Left ventricle myocardium inferior (tissue), 1 donor: Measurements from ENCODE around the gene CCDC158. TPM values are rescaled to one million over a fixed set of nuclear protein-coding genes. Genes with fewer than 3 reads are reported as not detected.
A peak's percentile ranks its signal among the peaks of the same experiment; 100 is the strongest.

Source experiments
- DNase-seq: peaks from one replicate; pipeline ENCODE4 v3.0.0-alpha.2; 2020
- H3K27ac ChIP-seq: fragments of 200-600 bp; replicated peaks from 2 replicates; pipeline ENCODE4 v1.8.0; 2021
- H3K27me3 ChIP-seq: fragments of 200-600 bp; 2 replicates; pipeline ENCODE4 v1.8.0; 2021; ENCODE audit warnings: low read depth
- H3K36me3 ChIP-seq: fragments of 200-600 bp; 2 replicates; pipeline ENCODE4 v1.8.0; 2021
- H3K4me1 ChIP-seq: fragments of 200-600 bp; 2 replicates; pipeline ENCODE4 v1.8.0; 2021
- H3K4me3 ChIP-seq: fragments of 200-600 bp; 2 replicates; pipeline ENCODE4 v1.8.0; 2021; ENCODE audit warnings: mild to moderate bottlenecking, moderate library complexity
- H3K9me3 ChIP-seq: fragments of 200-600 bp; replicated peaks from 2 replicates; pipeline ENCODE4 v1.8.0; 2021
- intact Hi-C: fragments of 100-400 bp; cut with micrococcal nuclease; formaldehyde crosslinking; loops from one replicate; pipeline ENCODE4 v1.11.0; 2022
- total RNA-seq: library from RNA; stranded (reverse); fragmentation: NEBNext Ultra II Directional; extraction: Animal tissue kit (Norgen Biotek cat#: 25700); gene quantifications from one replicate; pipeline ENCODE4 v1.2.1, GENCODE V29; 2021
- TF ChIP-seq, protein P1 (sequence below): fragments of 200-600 bp; IDR thresholded peaks from 2 replicates; pipeline ENCODE4 v1.8.0; 2021; ENCODE audit warnings: antibody characterized with exemption, mild to moderate bottlenecking, borderline replicate concordance
- donor health status: DM: no; HTN: yes; CAD: no; lungs with severe emphysema.

Gene CCDC158
- total RNA-seq, 1 donor from 2014 or later = 0.11 TPM

DNA sequence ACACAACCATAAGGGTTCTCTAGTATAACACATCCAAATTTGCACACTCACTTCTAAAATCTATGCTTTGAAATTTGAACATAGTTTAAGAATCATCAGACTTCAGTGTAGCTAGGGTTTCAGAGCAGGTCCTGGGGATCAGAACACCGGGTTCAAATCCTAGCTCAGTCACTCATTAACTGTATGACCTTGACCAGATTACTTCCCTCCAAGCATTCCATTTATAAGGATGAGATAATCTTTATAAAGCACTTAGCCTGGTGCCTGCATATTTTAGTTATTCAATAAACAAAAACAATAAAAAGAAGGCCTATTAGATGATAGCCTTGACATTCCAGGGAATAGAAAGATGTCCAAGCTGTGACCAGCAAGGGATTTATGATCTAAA is 119.2 kb downstream of the CCDC158 start:
- intact Hi-C loops = no loop called here

DNA sequence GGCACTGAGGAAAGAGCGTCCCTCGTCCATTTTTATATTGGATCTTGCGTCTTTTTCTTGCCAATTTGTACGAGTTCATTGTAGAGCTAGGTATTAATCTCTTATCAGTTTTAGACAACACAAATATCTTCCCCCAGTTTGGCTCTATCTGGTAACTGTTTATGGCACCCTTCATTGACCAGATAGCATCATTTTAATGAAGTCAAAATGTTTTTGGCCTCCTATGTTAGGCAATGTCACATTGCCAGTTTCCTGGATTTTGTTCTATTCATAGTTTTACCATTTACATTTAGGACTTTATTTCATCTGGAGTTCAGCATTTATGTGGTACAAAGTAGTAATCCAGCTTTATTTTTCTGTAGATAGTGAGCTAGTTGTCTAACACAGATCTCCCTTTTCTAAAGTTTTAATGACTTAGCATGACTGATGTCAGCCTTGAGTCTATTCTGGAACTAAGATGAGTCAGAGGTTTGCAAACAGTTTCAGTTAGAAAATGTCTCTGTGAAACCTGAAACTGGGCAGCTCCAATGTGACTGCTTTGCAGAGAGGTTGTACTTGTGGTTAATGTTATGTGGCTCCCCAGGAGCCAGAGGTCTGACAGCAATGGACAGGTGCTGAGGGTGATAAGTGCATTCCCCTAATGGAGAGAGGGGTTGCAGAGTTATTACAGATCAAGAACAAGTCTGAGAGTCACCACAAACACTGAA is 119.7 kb downstream of the CCDC158 start:
- Histone ChIP-seq H3K36me3 (no peaks in the 10 kb centered on the region), H3K9me3 (peaks cover 20% of the 10 kb centered on the region), H3K4me1 (peaks cover 32% of the 10 kb centered on the region), H3K27ac (peak overlapping the region; percentile 74), H3K27me3 (no peaks in the 10 kb centered on the region), H3K4me3 (no peak overlapping the region)
- DNase-seq = no peak
- intact Hi-C loops = no loop called here
- TF ChIP-seq, protein P1, sequence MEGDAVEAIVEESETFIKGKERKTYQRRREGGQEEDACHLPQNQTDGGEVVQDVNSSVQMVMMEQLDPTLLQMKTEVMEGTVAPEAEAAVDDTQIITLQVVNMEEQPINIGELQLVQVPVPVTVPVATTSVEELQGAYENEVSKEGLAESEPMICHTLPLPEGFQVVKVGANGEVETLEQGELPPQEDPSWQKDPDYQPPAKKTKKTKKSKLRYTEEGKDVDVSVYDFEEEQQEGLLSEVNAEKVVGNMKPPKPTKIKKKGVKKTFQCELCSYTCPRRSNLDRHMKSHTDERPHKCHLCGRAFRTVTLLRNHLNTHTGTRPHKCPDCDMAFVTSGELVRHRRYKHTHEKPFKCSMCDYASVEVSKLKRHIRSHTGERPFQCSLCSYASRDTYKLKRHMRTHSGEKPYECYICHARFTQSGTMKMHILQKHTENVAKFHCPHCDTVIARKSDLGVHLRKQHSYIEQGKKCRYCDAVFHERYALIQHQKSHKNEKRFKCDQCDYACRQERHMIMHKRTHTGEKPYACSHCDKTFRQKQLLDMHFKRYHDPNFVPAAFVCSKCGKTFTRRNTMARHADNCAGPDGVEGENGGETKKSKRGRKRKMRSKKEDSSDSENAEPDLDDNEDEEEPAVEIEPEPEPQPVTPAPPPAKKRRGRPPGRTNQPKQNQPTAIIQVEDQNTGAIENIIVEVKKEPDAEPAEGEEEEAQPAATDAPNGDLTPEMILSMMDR = no peak

More for the DNA sequence above, 119.2 kb downstream of the CCDC158 start:
- no peak overlapping the region for H3K4me3 ChIP-seq
- H3K36me3 ChIP-seq = no peaks in the 10 kb centered on the region
- TF ChIP-seq, protein P1 = no peak
- DNase-seq = no peak
- H3K27me3 ChIP-seq = peaks cover 4% of the 10 kb centered on the region
- H3K27ac ChIP-seq = peak overlapping the region; percentile 74
- H3K9me3 ChIP-seq = peaks cover 14% of the 10 kb centered on the region
- peaks cover 38% of the 10 kb centered on the region for H3K4me1 ChIP-seq

DNA sequence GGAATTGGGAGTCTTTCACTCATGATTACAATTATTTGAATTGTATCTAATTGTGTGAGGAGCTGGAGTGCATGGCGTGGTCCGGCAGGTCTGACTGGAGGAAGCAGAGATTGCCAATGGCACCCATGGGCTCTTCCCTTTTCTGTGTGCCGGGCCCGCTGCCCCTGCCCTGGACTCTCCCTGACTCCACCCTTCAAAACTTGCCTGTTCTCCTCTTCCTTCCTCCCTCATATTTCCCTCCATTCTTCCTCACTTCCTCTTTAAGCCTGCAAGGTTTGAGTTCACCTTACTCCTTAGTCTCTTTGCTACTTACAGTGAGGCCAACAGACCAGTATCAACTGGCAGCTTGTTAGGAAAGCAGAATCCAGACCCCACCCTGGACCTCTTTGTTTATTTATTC is 120.9 kb downstream of the CCDC158 start:
- Histone ChIP-seq H3K27me3 (no peaks in the 10 kb centered on the region), H3K4me3 (no peak overlapping the region), H3K9me3 (peaks cover 21% of the 10 kb centered on the region), H3K27ac (no peak overlapping the region), H3K36me3 (no peaks in the 10 kb centered on the region), H3K4me1 (peaks cover 22% of the 10 kb centered on the region)
- TF ChIP-seq, protein P1 = no peak
- no peak for DNase-seq
- intact Hi-C loops = no loop called here

DNA sequence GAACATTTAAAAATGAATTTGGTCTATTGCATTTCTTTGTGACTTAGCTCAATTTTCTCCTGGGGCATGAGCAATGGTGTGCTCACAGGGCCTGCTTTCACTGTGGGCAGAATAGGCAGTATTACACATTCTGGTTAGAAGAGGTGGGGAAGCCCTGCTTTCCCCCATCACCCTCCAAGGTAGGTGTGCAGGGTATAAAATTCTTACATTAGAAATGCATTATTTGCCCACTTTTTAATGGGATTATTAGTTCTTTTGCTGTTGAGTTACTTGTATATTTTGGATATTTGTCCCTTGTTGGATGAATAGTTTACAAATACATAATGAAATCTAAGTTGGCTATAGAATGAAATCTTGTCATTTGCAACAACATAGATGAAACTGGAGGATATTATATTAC is 122.7 kb downstream of the CCDC158 start:
- TF ChIP-seq, protein P1 = no peak

DNA sequence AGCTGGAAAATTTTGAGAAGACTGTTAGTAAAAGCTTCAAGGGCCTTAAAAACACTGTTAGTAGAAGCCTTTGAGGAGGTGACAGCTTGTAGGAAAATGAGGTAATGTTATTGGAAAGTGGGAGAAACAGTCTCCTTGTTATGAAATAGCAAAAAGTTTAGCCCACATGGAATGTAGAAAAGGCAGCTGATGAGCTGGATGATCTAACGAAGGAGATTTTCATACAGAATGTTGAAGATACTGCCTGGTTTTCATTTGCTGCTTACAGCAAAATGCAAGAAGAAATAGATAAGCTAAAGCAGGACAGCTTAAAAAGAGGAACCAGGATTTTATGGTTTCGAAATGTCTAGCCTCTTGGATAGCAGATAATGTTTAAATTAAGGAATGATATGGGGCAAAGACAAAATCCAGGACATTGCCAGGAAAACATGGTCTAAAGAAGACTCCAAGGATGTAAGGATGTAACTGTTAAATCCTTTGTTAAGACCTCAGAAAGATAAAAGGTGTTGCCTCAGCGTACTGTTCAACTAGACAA is 124.6 kb downstream of the CCDC158 start:
- H3K36me3 ChIP-seq = no peaks in the 10 kb centered on the region
- no peak overlapping the region for H3K4me3 ChIP-seq
- no peaks in the 10 kb centered on the region for H3K27me3 ChIP-seq
- DNase-seq = no peak
- intact Hi-C loops = no loop called here
- TF ChIP-seq, protein P1 = no peak
- peaks cover 11% of the 10 kb centered on the region for H3K4me1 ChIP-seq
- no peak overlapping the region for H3K27ac ChIP-seq
- peaks cover 21% of the 10 kb centered on the region for H3K9me3 ChIP-seq

More for the DNA sequence above, 122.7 kb downstream of the CCDC158 start:
- H3K9me3 ChIP-seq = peaks cover 21% of the 10 kb centered on the region
- H3K4me3 ChIP-seq = no peak overlapping the region
- H3K27me3 ChIP-seq = no peaks in the 10 kb centered on the region
- DNase-seq = no peak
- no peaks in the 10 kb centered on the region for H3K36me3 ChIP-seq
- intact Hi-C loops = no loop called here
- H3K4me1 ChIP-seq = peaks cover 22% of the 10 kb centered on the region
- no peak overlapping the region for H3K27ac ChIP-seq
